K562 (cell line): ENCODE data around the gene SH3GLB2. TPM values are rescaled to one million over a fixed set of nuclear protein-coding genes. Genes with fewer than 3 reads are reported as not detected.
A peak's percentile ranks its signal among the peaks of the same experiment; 100 is the strongest.

ENCODE experiments used
- ARID1B ChIP-seq: fragments of 450-650 bp; IDR thresholded peaks from 2 replicates; pipeline ENCODE4 v1.6.1; 2016; ENCODE audit warnings: antibody characterized with exemption, mild to moderate bottlenecking, inconsistent platforms
- ATF1 ChIP-seq, 2 experiments: fragments of 450-650 bp in 1 of 2; IDR thresholded peaks; 2 replicates each; pipeline ENCODE4 v1.6.1; 2016; ENCODE audit warnings: missing compliant biosample characterization in 1 of 2, missing genetic modification characterization in 1 of 2
- POLR2AphosphoS5 ChIP-seq: IDR thresholded peaks from 2 replicates; pipeline ENCODE4 v1.6.1; 2011; ENCODE audit warnings: mild to moderate bottlenecking, low read depth, low read length, moderate library complexity; ENCODE audit not compliant: control insufficient read depth, insufficient read depth
- SIN3A ChIP-seq, 2 experiments: fragments of 150-350 bp in 1 of 2; IDR thresholded peaks; 2 replicates each; pipeline ENCODE4 v1.6.1; 2011 to 2016; ENCODE audit warnings: borderline replicate concordance in 2 of 2, low read depth in 2 of 2, low read length in 2 of 2, mild to moderate bottlenecking in 2 of 2, moderate library complexity in 2 of 2; ENCODE audit not compliant: control insufficient read depth in 1 of 2
- SRF ChIP-seq, 2 experiments: fragments of 250-450, 450-650 bp in 1 of 2; sonication (Bioruptor Pico) in 1 of 2; sonication (generic) in 1 of 2; formaldehyde crosslinking; IDR thresholded peaks; 2 replicates each; pipeline versions ENCODE4 v1.5.0 to v1.5.1; 2020 to 2022; ENCODE audit warnings: mild to moderate bottlenecking in 1 of 2, missing genetic modification reagents in 1 of 2
- YY1 ChIP-seq, 3 experiments: IDR thresholded peaks; 2 replicates each; pipeline ENCODE4 v1.6.1; 2011; ENCODE audit warnings: low read length in 2 of 3, mild to moderate bottlenecking in 2 of 3, moderate library complexity in 2 of 3, borderline replicate concordance in 1 of 3, control low read depth in 1 of 3, low read depth in 1 of 3; ENCODE audit not compliant: insufficient read depth in 3 of 3, insufficient replicate concordance in 2 of 3, control insufficient read depth in 1 of 3, insufficient read length in 1 of 3; ENCODE audit errors: extremely low read depth in 1 of 3
- ZNF140 ChIP-seq: fragments of 250-450 bp; sonication (Bioruptor Pico); IDR thresholded peaks from 2 replicates; pipeline ENCODE4 v1.8.0; 2021; ENCODE audit warnings: moderate library complexity, mild to moderate bottlenecking, inconsistent platforms
- polyA plus RNA-seq, 8 experiments: library from polyadenylated mRNA; depleted of rRNA in 4 of 8; stranded (reverse) in 5 of 8; unstranded in 3 of 8; fragments of >200 nt; fragmentation: Nextera tagmentation in 2 of 8; fragmentation: Illumina TruSeq in 1 of 8; extraction: Ambion mirVana in 2 of 8; extraction: Trizol in 1 of 8; gene quantifications; 2 replicates each; pipeline versions ENCODE4 v1.2.1 to v1.2.3, GENCODE V29; 2011 to 2014; ENCODE audit warnings: inconsistent platforms in 1 of 8, missing spikeins in 1 of 8
- total RNA-seq, 7 experiments: library from RNA; depleted of rRNA in 6 of 7; stranded (reverse); fragments of >200 nt in 6 of 7; fragmentation: Illumina TruSeq in 2 of 7; extraction: Trizol in 2 of 7; gene quantifications; 2 replicates each; pipeline versions ENCODE4 v1.2.1 to v1.2.3, GENCODE V29; 2011 to 2021; ENCODE audit warnings: low replicate concordance in 1 of 7
- TF ChIP-seq, protein P1 (sequence below), 2 experiments: fragments of 450-650 bp; formaldehyde crosslinking in 1 of 2; IDR thresholded peaks; 2 replicates each; pipeline versions ENCODE4 v1.4.0 to v1.6.1; 2014 to 2020; ENCODE audit warnings: mild to moderate bottlenecking in 2 of 2, borderline replicate concordance in 1 of 2, low read depth in 1 of 2
- TF ChIP-seq, protein P2 (sequence below): sonication (generic); formaldehyde crosslinking; IDR thresholded peaks from 2 replicates; pipeline ENCODE4 v1.8.1; 2022; ENCODE audit warnings: missing genetic modification reagents

Gene SH3GLB2
- total and polyA plus RNA-seq, 9 of the 15 experiments (the other 6 are each of a cell fraction or from before 2014, with no cell fraction given), result 0.20 to 118 (median 58.8) TPM

DNA sequence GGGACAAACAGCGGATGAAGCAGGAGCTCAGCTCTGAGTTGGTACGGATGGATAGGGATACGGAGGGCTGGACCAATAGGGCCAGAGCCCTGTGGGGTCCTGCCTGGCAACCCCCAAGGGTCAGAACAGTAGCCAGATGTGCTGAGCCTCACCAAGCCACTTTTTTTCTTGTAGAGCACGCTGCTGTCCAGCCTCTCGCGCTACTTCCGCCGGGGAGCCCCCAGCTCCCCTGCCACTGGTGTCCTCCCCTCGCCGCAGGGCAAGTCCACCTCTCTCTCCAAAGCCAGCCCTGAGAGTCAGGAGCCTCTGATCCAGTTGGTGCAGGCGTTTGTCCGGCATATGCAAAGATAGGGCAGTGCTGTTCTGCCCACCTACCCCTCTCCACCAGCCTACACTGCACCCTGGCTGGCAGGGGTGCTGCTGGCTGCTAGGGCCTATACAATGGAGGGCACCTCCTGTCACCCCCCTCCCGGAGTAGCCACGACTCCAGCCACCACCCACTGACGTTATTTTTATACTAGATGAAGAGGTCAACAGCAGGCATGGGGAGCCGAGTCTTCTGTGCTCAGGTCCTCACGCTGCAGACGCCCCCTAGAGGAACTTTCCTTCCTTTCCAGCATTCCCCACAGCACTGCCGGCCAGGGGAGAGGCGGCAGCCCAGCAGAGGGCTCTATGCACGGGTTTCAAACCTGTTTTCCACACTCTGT lies 21.6 kb downstream of the SH3GLB2 start (continued):
- TF ChIP-seq ATF1 (CRISPR knock-in tag; IDR thresholded peaks at IDR 0.05), result no peak
- TF ChIP-seq ATF1 (tag; IDR thresholded peaks at IDR 0.05), result 0 out of 2 replicates have a peak, but pooled peaks have one; percentile 9
- peak in 2 of 3 experiments; percentile 23 to 47 for TF ChIP-seq YY1 (IDR thresholded peaks at IDR 0.05; ENCODE audit: borderline replicate concordance in 1 of 3, control insufficient read depth in 1 of 3, extremely low read depth in 1 of 3, insufficient read depth in 3 of 3, insufficient read length in 1 of 3, insufficient replicate concordance in 2 of 3, low read depth in 1 of 3, low read length in 2 of 3)
- TF ChIP-seq ZNF140 (CRISPR knock-in tag), result no peak
- peak in 1 of 2 experiments; percentile 43; a peak in 1 of 4 replicates for TF ChIP-seq SIN3A (IDR thresholded peaks at IDR 0.05; ENCODE audit: borderline replicate concordance in 2 of 2, control insufficient read depth in 1 of 2, low read depth in 2 of 2, low read length in 2 of 2)
- TF ChIP-seq, protein P1, sequence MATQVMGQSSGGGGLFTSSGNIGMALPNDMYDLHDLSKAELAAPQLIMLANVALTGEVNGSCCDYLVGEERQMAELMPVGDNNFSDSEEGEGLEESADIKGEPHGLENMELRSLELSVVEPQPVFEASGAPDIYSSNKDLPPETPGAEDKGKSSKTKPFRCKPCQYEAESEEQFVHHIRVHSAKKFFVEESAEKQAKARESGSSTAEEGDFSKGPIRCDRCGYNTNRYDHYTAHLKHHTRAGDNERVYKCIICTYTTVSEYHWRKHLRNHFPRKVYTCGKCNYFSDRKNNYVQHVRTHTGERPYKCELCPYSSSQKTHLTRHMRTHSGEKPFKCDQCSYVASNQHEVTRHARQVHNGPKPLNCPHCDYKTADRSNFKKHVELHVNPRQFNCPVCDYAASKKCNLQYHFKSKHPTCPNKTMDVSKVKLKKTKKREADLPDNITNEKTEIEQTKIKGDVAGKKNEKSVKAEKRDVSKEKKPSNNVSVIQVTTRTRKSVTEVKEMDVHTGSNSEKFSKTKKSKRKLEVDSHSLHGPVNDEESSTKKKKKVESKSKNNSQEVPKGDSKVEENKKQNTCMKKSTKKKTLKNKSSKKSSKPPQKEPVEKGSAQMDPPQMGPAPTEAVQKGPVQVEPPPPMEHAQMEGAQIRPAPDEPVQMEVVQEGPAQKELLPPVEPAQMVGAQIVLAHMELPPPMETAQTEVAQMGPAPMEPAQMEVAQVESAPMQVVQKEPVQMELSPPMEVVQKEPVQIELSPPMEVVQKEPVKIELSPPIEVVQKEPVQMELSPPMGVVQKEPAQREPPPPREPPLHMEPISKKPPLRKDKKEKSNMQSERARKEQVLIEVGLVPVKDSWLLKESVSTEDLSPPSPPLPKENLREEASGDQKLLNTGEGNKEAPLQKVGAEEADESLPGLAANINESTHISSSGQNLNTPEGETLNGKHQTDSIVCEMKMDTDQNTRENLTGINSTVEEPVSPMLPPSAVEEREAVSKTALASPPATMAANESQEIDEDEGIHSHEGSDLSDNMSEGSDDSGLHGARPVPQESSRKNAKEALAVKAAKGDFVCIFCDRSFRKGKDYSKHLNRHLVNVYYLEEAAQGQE (IDR thresholded peaks at IDR 0.05; ENCODE audit: borderline replicate concordance), result peak; percentile 60; the same call in 1 of the 2 replicates
- TF ChIP-seq, protein P1 (CRISPR knock-in tag; IDR thresholded peaks at IDR 0.05; ENCODE audit: low read depth), result no peak
- no peak for TF ChIP-seq ARID1B
- TF ChIP-seq POLR2AphosphoS5, result peak; percentile 66
- TF ChIP-seq, protein P2, sequence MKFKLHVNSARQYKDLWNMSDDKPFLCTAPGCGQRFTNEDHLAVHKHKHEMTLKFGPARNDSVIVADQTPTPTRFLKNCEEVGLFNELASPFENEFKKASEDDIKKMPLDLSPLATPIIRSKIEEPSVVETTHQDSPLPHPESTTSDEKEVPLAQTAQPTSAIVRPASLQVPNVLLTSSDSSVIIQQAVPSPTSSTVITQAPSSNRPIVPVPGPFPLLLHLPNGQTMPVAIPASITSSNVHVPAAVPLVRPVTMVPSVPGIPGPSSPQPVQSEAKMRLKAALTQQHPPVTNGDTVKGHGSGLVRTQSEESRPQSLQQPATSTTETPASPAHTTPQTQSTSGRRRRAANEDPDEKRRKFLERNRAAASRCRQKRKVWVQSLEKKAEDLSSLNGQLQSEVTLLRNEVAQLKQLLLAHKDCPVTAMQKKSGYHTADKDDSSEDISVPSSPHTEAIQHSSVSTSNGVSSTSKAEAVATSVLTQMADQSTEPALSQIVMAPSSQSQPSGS (CRISPR knock-in tag), result no peak
- no peak for TF ChIP-seq SRF (CRISPR knock-in tag; IDR thresholded peaks at IDR 0.05)
